Gastrocnemius medialis (tissue), 4 donors: Measurements from ENCODE around the gene BYSL. TPM values are rescaled to one million over a fixed set of nuclear protein-coding genes. Genes with fewer than 3 reads are reported as not detected.
A peak's percentile ranks its signal among the peaks of the same experiment; 100 is the strongest.

ENCODE experiments used
- ATAC-seq, 2 donors: fragments of 150-250 bp; one replicate each; pipeline ENCODE4 v1.9.1; 2016
- DNase-seq, 2 donors: peaks; one replicate each; pipeline ENCODE4 v3.0.0-alpha.2; 2019
- H3K27ac ChIP-seq, 4 donors: fragments of 200-600 bp; sonication (generic); 1 replicate in 1 of 4; 2 replicates in 3 of 4; pipeline ENCODE4 v1.5.1; 2016 to 2018; ENCODE audit warnings: mild to moderate bottlenecking in 2 of 4, moderate library complexity in 1 of 4
- H3K27me3 ChIP-seq, 3 donors: fragments of 200-600 bp; sonication (generic) in 2 of 3; 1 replicate in 1 of 3; 2 replicates in 2 of 3; pipeline versions ENCODE4 v1.5.1 to v1.6.0; 2016 to 2019; ENCODE audit warnings: mild to moderate bottlenecking in 1 of 3, moderate library complexity in 1 of 3
- H3K36me3 ChIP-seq, 2 donors: fragments of 200-600 bp; sonication (generic) in 1 of 2; one replicate each; pipeline ENCODE4 v1.5.1; 2017 to 2018
- H3K4me1 ChIP-seq, 2 donors: fragments of 200-600 bp; sonication (generic) in 1 of 2; one replicate each; pipeline ENCODE4 v1.5.1; 2016 to 2017; ENCODE audit warnings: mild to moderate bottlenecking in 2 of 2
- H3K4me3 ChIP-seq, 4 donors: fragments of 200-600 bp; sonication (generic) in 3 of 4; 1 replicate in 1 of 4; 2 replicates in 3 of 4; pipeline ENCODE4 v1.5.1; 2016 to 2019; ENCODE audit warnings: mild to moderate bottlenecking in 2 of 4
- H3K9me3 ChIP-seq, 3 donors: fragments of 200-600 bp; sonication (generic) in 2 of 3; 1 replicate in 1 of 3; 2 replicates in 2 of 3; pipeline ENCODE4 v1.5.1; 2016 to 2019
- POLR2A ChIP-seq, 2 donors: fragments of 450-650 bp; IDR thresholded peaks; one replicate each; pipeline ENCODE4 v1.6.1; 2017; ENCODE audit warnings: antibody characterized with exemption in 2 of 2, mild to moderate bottlenecking in 2 of 2, moderate library complexity in 2 of 2
- in situ Hi-C, 4 donors: fragments of 200-750 bp; cut with MboI; loops; one replicate each; pipeline versions ENCODE4 v1.15.0 to v1.8.0; 2017; ENCODE audit warnings: low sequenced_read_pairs in 4 of 4
- intact Hi-C: fragments of 100-400 bp; cut with DNase I; formaldehyde crosslinking; loops from one replicate; pipeline ENCODE4 v1.15.1; 2023; ENCODE audit warnings: low total_unique reads
- total RNA-seq, 4 donors: library from RNA; depleted of rRNA; stranded (reverse); fragments of >200 nt; gene quantifications; one replicate each; pipeline versions ENCODE4 v1.1.0 to v1.2.3, GENCODE V29; 2016
- TF ChIP-seq, protein P1 (sequence below), 5 experiments: fragments of 450-650 bp in 3 of 5; fragments of 200-600 bp in 2 of 5; sonication (generic) in 2 of 5; IDR thresholded peaks in 4 of 5; conservative IDR thresholded peaks in 1 of 5; 1 replicate in 4 of 5; 2 replicates in 1 of 5; pipeline ENCODE4 v1.5.1; 2016 to 2019; ENCODE audit warnings: antibody characterized with exemption in 5 of 5, mild to moderate bottlenecking in 3 of 5, moderate library complexity in 3 of 5

The BYSL gene
- total RNA-seq, 4 donors from 2014 or later: 8.0 to 16.6 (median 12.9) TPM

DNA sequence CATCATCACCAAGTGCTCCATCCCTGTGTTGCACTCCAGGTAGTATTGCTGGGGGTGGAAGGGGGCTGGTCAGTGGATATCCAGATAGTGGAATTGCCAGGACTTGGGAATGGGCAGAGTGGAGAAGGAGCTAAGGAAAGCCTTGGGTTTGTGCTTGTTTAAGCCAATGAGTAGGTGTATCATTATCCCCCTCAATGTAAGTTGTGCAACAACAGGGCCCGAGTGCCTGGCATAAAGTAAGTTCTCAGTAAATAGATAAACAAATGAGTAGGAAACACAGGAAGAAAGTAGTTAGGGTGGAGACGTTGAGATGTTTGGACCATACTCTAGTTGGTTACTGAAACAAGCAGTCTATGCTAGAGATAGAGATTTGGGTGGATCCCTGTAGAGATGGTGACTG, 10.5 kb downstream of the BYSL start:
- in situ Hi-C loops: loop anchor here in 2 of 4 donors (10.0 to 25.0 kb wide), 2 partner anchors 113 to 631 kb away; partner anchors contain the start of gene UBR2 (in 1 of the 2)
- no peak overlapping the region for H3K27ac ChIP-seq
- DNase-seq (no peak), ATAC-seq (no peak)
- H3K9me3 ChIP-seq: no peaks in the 10 kb centered on the region
- no peak overlapping the region for H3K4me3 ChIP-seq
- H3K4me1 ChIP-seq: peaks cover 4% of the 10 kb centered on the region in 2 donors
- H3K36me3 ChIP-seq: peaks cover 0 to 91% of the 10 kb centered on the region in 2 donors
- no peaks in the 10 kb centered on the region for H3K27me3 ChIP-seq
- intact Hi-C loops: no loop called here
- TF ChIP-seq POLR2A (IDR thresholded peaks at IDR 0.05): no peak
- TF ChIP-seq, protein P1, sequence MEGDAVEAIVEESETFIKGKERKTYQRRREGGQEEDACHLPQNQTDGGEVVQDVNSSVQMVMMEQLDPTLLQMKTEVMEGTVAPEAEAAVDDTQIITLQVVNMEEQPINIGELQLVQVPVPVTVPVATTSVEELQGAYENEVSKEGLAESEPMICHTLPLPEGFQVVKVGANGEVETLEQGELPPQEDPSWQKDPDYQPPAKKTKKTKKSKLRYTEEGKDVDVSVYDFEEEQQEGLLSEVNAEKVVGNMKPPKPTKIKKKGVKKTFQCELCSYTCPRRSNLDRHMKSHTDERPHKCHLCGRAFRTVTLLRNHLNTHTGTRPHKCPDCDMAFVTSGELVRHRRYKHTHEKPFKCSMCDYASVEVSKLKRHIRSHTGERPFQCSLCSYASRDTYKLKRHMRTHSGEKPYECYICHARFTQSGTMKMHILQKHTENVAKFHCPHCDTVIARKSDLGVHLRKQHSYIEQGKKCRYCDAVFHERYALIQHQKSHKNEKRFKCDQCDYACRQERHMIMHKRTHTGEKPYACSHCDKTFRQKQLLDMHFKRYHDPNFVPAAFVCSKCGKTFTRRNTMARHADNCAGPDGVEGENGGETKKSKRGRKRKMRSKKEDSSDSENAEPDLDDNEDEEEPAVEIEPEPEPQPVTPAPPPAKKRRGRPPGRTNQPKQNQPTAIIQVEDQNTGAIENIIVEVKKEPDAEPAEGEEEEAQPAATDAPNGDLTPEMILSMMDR (IDR thresholded peaks at IDR 0.05 in 4 of 5, conservative IDR thresholded peaks at IDR 0.05 in 1 of 5): no peak

DNA sequence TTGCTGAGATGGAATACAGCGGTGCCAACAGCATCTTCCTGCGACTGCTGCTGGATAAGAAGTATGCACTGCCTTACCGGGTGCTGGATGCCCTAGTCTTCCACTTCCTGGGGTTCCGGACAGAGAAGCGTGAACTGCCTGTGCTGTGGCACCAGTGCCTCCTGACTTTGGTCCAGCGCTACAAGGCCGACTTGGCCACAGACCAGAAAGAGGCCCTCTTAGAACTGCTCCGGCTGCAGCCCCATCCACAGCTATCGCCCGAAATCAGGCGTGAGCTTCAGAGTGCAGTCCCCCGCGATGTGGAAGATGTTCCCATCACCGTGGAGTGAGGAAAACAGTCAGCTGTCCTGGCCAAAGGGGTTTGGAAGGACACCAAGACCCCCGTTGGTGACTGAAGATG, 11.1 kb downstream of the BYSL start:
- Histone ChIP-seq H3K9me3 (no peaks in the 10 kb centered on the region), H3K27me3 (no peaks in the 10 kb centered on the region), H3K36me3 (peaks cover 0 to 86% of the 10 kb centered on the region in 2 donors), H3K27ac (no peak overlapping the region), H3K4me1 (peaks cover 4% of the 10 kb centered on the region in 2 donors), H3K4me3 (no peak overlapping the region)
- ATAC-seq (no peak), DNase-seq (no peak)
- no peak for TF ChIP-seq POLR2A (IDR thresholded peaks at IDR 0.05)
- TF ChIP-seq, protein P1 (IDR thresholded peaks at IDR 0.05 in 4 of 5, conservative IDR thresholded peaks at IDR 0.05 in 1 of 5): no peak
- in situ Hi-C loops (loop anchor here in 2 of 4 donors (10.0 to 25.0 kb wide), 2 partner anchors 112 to 630 kb away; partner anchors contain the start of gene UBR2 (in 1 of the 2)), intact Hi-C loops (no loop called here)

DNA sequence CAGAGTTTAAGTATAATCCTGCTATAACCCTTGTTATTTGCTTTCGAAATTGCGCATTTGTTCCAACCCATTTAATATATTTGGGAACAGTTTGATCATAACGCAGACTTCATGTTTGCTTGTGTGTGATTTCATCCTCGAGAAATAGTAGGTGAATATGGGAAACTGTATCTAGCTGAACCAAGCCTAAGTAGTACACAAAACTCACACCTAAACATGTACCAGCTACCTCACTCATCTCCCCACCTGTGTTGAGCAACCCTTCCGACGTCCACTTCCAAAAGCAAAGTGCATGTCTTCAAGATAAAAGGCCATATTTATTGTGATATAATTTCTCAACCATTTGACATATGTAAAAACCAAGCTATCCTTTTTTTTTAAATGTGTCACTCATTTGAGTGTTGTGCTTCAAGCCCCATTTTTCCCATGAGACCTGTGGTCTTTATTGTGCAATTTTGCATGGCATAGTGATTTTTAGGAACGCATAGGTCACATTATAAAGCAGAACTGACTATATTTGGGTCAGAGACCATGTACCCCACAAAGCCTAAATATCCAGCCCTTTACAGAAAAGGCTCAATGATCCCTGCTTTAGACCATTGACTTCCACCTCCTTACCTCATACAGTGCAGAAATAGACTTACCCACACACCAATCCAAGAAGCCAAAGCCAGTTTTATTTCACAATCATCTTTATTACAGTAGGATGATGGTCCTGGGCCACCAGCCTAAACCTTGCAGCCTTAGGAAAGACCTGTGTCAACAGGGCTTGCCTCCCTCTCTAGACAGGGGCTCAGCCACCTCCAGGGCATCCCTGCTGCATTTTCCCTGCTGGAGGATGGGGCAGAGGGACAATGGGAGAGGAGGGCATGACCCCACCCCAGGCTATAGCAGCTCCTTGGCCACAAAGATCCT, 13.2 kb downstream of the BYSL start:
- H3K27me3 ChIP-seq: no peaks in the 10 kb centered on the region
- DNase-seq (peak in 1 of 2 donors; percentile 52), ATAC-seq (peak; percentile 44 to 72)
- no peak for TF ChIP-seq POLR2A (IDR thresholded peaks at IDR 0.05)
- TF ChIP-seq, protein P1 (IDR thresholded peaks at IDR 0.05 in 4 of 5, conservative IDR thresholded peaks at IDR 0.05 in 1 of 5): no peak
- no peak overlapping the region for H3K4me3 ChIP-seq
- peaks cover 4 to 16% of the 10 kb centered on the region in 2 donors for H3K4me1 ChIP-seq
- H3K9me3 ChIP-seq: no peaks in the 10 kb centered on the region
- peaks cover 0 to 64% of the 10 kb centered on the region in 2 donors for H3K36me3 ChIP-seq
- in situ Hi-C loops (loop anchor here in 3 of 4 donors (5.0 to 25.0 kb wide), 3 partner anchors 110 to 628 kb away; partner anchors contain the start of gene UBR2 (in 1 of the 3)), intact Hi-C loops (no loop called here)
- no peak overlapping the region for H3K27ac ChIP-seq

DNA sequence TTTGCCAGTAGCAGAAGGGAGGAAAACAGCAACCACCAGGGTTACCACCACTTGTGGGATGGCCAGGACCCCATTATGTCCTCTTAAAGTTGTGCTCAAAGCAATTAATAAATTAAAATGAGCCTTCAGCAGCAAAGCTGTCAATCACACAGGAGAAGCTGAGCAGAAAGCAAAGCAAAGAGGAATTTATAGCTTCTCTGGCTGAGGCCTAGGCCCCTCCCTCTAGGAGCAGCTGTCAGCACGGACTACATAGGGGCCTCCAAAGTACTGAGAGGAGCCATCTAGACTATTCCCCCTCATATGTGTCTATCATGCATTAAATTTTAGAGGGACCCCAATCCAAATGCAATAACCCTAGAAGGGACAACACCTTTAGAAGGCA, 13.9 kb downstream of the BYSL start:
- in situ Hi-C loops: loop anchor here in 3 of 4 donors (5.0 to 25.0 kb wide), 3 partner anchors 110 to 627 kb away; partner anchors contain the start of gene UBR2 (in 1 of the 3)
- intact Hi-C loops: no loop called here
- Histone ChIP-seq H3K4me3 (no peak overlapping the region), H3K27me3 (no peaks in the 10 kb centered on the region), H3K9me3 (no peaks in the 10 kb centered on the region), H3K27ac (no peak overlapping the region), H3K36me3 (peaks cover 0 to 58% of the 10 kb centered on the region in 2 donors), H3K4me1 (peaks cover 6 to 18% of the 10 kb centered on the region in 2 donors)
- TF ChIP-seq, protein P1 (IDR thresholded peaks at IDR 0.05 in 4 of 5, conservative IDR thresholded peaks at IDR 0.05 in 1 of 5): no peak
- no peak for TF ChIP-seq POLR2A (IDR thresholded peaks at IDR 0.05)
- ATAC-seq (no peak), DNase-seq (no peak)
